GM23248 (cell line): Measurements from ENCODE around the gene ABHD17A.

ENCODE experiments used
- EZH2 ChIP-seq: fragments of 200-600 bp; sonication (generic); IDR thresholded peaks from 2 replicates; pipeline ENCODE4 v1.6.1; 2018; ENCODE audit warnings: antibody characterized with exemption, mild to moderate bottlenecking; ENCODE audit not compliant: insufficient read depth, poor library complexity, severe bottlenecking
- EZH2phosphoT487 ChIP-seq: fragments of 200-600 bp; sonication (generic); IDR thresholded peaks from 2 replicates; pipeline ENCODE4 v1.6.1; 2018; ENCODE audit warnings: antibody characterized with exemption, moderate library complexity, mild to moderate bottlenecking, low read depth; ENCODE audit not compliant: insufficient read depth

DNA sequence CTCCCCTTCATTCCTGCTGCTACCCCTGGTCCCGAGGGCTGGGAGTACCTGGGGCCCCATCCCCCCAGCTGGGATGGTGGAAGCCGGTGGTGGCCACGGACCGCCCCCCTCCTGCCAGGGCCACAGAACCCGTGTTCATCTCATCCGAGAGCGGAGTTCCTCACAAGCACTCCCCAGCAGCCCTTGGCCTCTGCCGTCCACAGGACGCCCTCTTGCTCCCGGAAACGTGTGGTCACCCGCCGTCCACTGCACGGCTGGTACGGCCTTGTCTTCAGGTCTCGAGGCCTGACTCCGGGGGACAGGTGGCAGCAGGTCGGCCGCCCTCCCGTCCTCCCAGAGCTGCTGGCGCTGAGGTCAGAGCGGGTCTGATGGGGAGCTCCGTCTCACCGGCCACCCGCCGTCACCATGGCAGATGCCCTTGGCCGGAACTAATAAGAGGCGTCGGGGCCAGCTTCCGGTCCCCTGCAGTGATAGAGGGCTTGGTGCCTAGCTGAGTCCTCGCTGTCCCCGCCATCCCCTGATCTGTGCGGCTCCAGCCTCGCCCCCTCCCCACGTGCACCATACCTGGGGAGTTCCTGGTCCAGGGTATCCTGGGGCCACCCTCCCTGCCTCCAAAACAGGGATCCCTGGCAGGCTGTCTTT is 39.1 kb upstream of the ABHD17A start:
- no peak for TF ChIP-seq EZH2phosphoT487
- TF ChIP-seq EZH2 = no peak
